HL-60 (cell line): ENCODE data around the gene GSAP.

ENCODE experiments used
- CTCF ChIP-seq: IDR thresholded peaks from one replicate; pipeline ENCODE4 v1.5.1; 2011; ENCODE audit warnings: low read length, control low read depth, inconsistent platforms; ENCODE audit not compliant: insufficient read depth
- GABPA ChIP-seq: IDR thresholded peaks from 2 replicates; pipeline ENCODE4 v1.6.1; 2012; ENCODE audit warnings: low read depth
- POLR2AphosphoS5 ChIP-seq: IDR thresholded peaks from 2 replicates; pipeline ENCODE4 v1.6.1; 2012; ENCODE audit warnings: low read depth
- REST ChIP-seq: IDR thresholded peaks from 2 replicates; pipeline ENCODE4 v1.6.1; 2012; ENCODE audit warnings: low read depth; ENCODE audit not compliant: insufficient replicate concordance

- no peak for TF ChIP-seq CTCF
- TF ChIP-seq GABPA = no peak
- TF ChIP-seq POLR2AphosphoS5 = no peak
- no peak for TF ChIP-seq REST
Measured at GRCh38 chr7:77453531-77453930, 37.4 kb upstream of the GSAP start.
